HEK293 (cell line): Measurements from ENCODE around the gene SLAMF9.

Source experiments
- CTCF ChIA-PET: fragments of 350-600 bp; formaldehyde crosslinking; extraction: SDS; loops from one replicate; lab custom pipeline; 2021; ENCODE audit warnings: antibody characterized with exemption; lab: Yijun Ruan, JAX
- POLR2A ChIA-PET: fragments of 300-600 bp; formaldehyde crosslinking; extraction: SDS; loops from one replicate; lab custom pipeline; 2020; ENCODE audit warnings: antibody characterized with exemption, inconsistent platforms; lab: Yijun Ruan, JAX
- H3K27ac ChIP-seq: fragments of 200-500 bp; sonication (Bioruptor generic); 2 replicates; pipeline ENCODE4 v1.5.1; 2014; ENCODE audit warnings: low read depth, low read length, control low read depth, inconsistent platforms; ENCODE audit errors: extremely low read depth
- H3K36me3 ChIP-seq, 2 experiments: fragments of 200-500 bp in 1 of 2; sonication (Bioruptor generic) in 1 of 2; 1 replicate in 1 of 2; 2 replicates in 1 of 2; pipeline ENCODE4 v1.5.1; 2014 to 2017; ENCODE audit warnings: inconsistent platforms in 2 of 2, low read length in 2 of 2; ENCODE audit not compliant: control insufficient read depth in 2 of 2, insufficient read depth in 1 of 2
- H3K4me1 ChIP-seq: fragments of 200-500 bp; sonication (Bioruptor generic); 2 replicates; pipeline ENCODE4 v1.5.1; 2014; ENCODE audit warnings: mild to moderate bottlenecking, low read length, inconsistent platforms; ENCODE audit not compliant: control insufficient read depth, insufficient read depth
- H3K4me3 ChIP-seq: 2 replicates; pipeline ENCODE4 v1.5.1; 2011; ENCODE audit warnings: low read depth, mild to moderate bottlenecking, control low read depth, low read length, moderate library complexity
- H3K9me3 ChIP-seq: fragments of 200-500 bp; sonication (Bioruptor generic); 2 replicates; pipeline ENCODE4 v1.5.1; 2014; ENCODE audit warnings: low read depth, low read length, inconsistent platforms; ENCODE audit not compliant: control insufficient read depth, insufficient read depth
- GLIS1 ChIP-seq: fragments of 450-650 bp; formaldehyde crosslinking; IDR thresholded peaks from 2 replicates; pipeline ENCODE4 v1.5.1; 2016; ENCODE audit warnings: missing biosample characterization, missing genetic modification characterization
- HOXC10 ChIP-seq: sonication (generic); formaldehyde crosslinking; IDR thresholded peaks from 2 replicates; pipeline ENCODE4 v1.8.1; 2023; ENCODE audit warnings: mild to moderate bottlenecking, missing genetic modification reagents
- KLF1 ChIP-seq: fragments of 450-650 bp; formaldehyde crosslinking; IDR thresholded peaks from 2 replicates; pipeline ENCODE4 v1.5.1; 2016; ENCODE audit warnings: missing biosample characterization, missing genetic modification characterization
- KLF16 ChIP-seq: fragments of 450-650 bp; formaldehyde crosslinking; IDR thresholded peaks from 2 replicates; pipeline ENCODE4 v1.5.1; 2017; ENCODE audit warnings: missing biosample characterization, missing genetic modification characterization
- PATZ1 ChIP-seq: fragments of 450-650 bp; formaldehyde crosslinking; IDR thresholded peaks from 2 replicates; pipeline ENCODE4 v1.5.1; 2016; ENCODE audit warnings: missing biosample characterization, missing genetic modification characterization
- SALL2 ChIP-seq: fragments of 450-650 bp; formaldehyde crosslinking; IDR thresholded peaks from 2 replicates; pipeline ENCODE4 v1.5.0; 2017; ENCODE audit warnings: missing biosample characterization, mild to moderate bottlenecking, missing genetic modification characterization, borderline replicate concordance
- ZBTB10 ChIP-seq: fragments of 450-650 bp; formaldehyde crosslinking; IDR thresholded peaks from 2 replicates; pipeline ENCODE4 v1.5.1; 2016; ENCODE audit warnings: missing biosample characterization, missing genetic modification characterization
- ZFHX2 ChIP-seq: fragments of 450-650 bp; formaldehyde crosslinking; conservative IDR thresholded peaks from 2 replicates; pipeline ENCODE4 v1.5.1; 2016; ENCODE audit warnings: missing biosample characterization, missing genetic modification characterization
- ZFP41 ChIP-seq: fragments of 450-650 bp; formaldehyde crosslinking; IDR thresholded peaks from 2 replicates; pipeline ENCODE4 v1.5.1; 2016; ENCODE audit warnings: missing biosample characterization, missing genetic modification characterization, borderline replicate concordance
- ZNF132 ChIP-seq: fragments of 450-650 bp; formaldehyde crosslinking; IDR thresholded peaks from 2 replicates; pipeline ENCODE4 v1.5.1; 2017; ENCODE audit warnings: missing biosample characterization, missing genetic modification characterization, borderline replicate concordance
- ZNF169 ChIP-seq: fragments of 450-650 bp; formaldehyde crosslinking; IDR thresholded peaks from 2 replicates; pipeline ENCODE4 v1.5.1; 2016; ENCODE audit warnings: missing biosample characterization, missing genetic modification characterization
- ZNF211 ChIP-seq: fragments of 450-650 bp; formaldehyde crosslinking; IDR thresholded peaks from 2 replicates; pipeline ENCODE4 v1.5.1; 2016; ENCODE audit warnings: low read depth, missing biosample characterization, missing genetic modification characterization
- ZNF366 ChIP-seq: fragments of 450-650 bp; formaldehyde crosslinking; conservative IDR thresholded peaks from 2 replicates; pipeline ENCODE4 v1.5.1; 2016; ENCODE audit warnings: missing biosample characterization, missing genetic modification characterization
- ZNF416 ChIP-seq: fragments of 450-650 bp; formaldehyde crosslinking; IDR thresholded peaks from 2 replicates; pipeline ENCODE4 v1.5.1; 2016; ENCODE audit warnings: missing biosample characterization, missing genetic modification characterization
- ZNF558 ChIP-seq: fragments of 450-650 bp; formaldehyde crosslinking; IDR thresholded peaks from 2 replicates; pipeline ENCODE4 v1.5.1; 2016; ENCODE audit warnings: missing biosample characterization, missing genetic modification characterization
- ZSCAN5A ChIP-seq: fragments of 450-650 bp; formaldehyde crosslinking; IDR thresholded peaks from 2 replicates; pipeline ENCODE4 v1.5.1; 2016; ENCODE audit warnings: missing biosample characterization, missing genetic modification characterization
- TF ChIP-seq, protein P1 (sequence below): fragments of 450-650 bp; formaldehyde crosslinking; IDR thresholded peaks from 2 replicates; pipeline ENCODE4 v1.5.1; 2017; ENCODE audit warnings: missing biosample characterization, missing genetic modification characterization
- TF ChIP-seq, protein P2 (sequence below): fragments of 450-650 bp; formaldehyde crosslinking; IDR thresholded peaks from 2 replicates; pipeline ENCODE4 v1.5.1; 2017; ENCODE audit warnings: missing biosample characterization, missing genetic modification characterization
- TF ChIP-seq, protein P3 (sequence below): fragments of 450-650 bp; IDR thresholded peaks from 2 replicates; pipeline ENCODE4 v1.5.1; 2018; ENCODE audit warnings: missing biosample characterization, missing genetic modification characterization

Gene SLAMF9

GRCh38 chr1:159914252-159915018 is 39.6 kb downstream of the SLAMF9 start:
- peaks cover 6 to 22% of the 10 kb centered on the region in 2 experiments; a peak in 2 of 3 replicates for H3K36me3 ChIP-seq
- H3K9me3 ChIP-seq = no peaks in the 10 kb centered on the region
- H3K27ac ChIP-seq = no peak overlapping the region
- no peak for TF ChIP-seq ZNF169 (tag by site-specific recombination)
- no peak for TF ChIP-seq ZSCAN5A (tag by site-specific recombination)
- TF ChIP-seq KLF1 (tag by site-specific recombination) = 0 out of 2 replicates have a peak, but pooled peaks have one; percentile 10
- no peak for TF ChIP-seq HOXC10
- TF ChIP-seq, all 188 proteins: peak for 1
- CTCF ChIA-PET = interaction anchor here (0.6 to 3.3 kb wide), 8 partner anchors 9 to 1929 kb away, joined by 3 to 8 read pairs (median 3); no protein-coding TSS in a partner anchor
- Histone ChIP-seq H3K4me3 (no peak overlapping the region), H3K4me1 (peaks cover 27% of the 10 kb centered on the region)
- POLR2A ChIA-PET = interaction anchor here (0.6 to 2.4 kb wide), 5 partner anchors 16 to 51 kb away, joined by 3 to 10 read pairs (median 3); no protein-coding TSS in a partner anchor

DNA sequence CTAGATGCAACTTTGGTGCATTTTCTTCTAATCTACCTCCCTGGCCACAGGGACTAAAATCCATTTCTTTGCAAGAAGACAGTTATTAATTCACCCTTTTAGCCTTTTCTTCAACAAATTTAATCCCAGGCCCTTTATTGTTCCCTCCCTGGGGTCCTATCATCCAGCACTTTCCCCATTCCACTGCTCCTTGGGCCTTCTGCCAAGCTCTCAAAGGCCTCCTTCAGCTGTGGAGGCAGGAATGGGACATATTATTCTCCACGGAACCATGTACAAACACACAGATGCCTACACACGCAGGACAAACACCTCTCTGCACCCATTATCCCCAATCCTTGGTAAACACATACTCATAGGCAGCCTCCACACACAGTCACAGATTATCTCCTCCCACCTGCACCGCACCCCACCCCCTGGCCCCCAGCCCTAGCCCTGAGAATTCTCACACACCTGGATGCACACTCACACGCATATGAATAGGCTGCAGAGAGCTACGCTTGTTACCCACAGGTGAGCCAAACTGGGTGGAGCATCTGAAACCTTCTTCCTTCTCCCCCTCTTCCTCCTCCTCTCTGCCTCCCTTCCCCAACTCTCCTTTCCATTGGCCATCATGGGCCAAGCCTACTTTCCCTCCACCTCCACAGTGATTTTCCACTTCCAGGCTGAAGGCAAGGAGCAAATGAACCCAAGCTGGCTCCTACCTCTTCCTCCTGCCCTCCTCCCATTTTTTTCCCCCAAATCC is 40.4 kb downstream of the SLAMF9 start:
- H3K27ac ChIP-seq = no peak overlapping the region
- H3K9me3 ChIP-seq = no peaks in the 10 kb centered on the region
- peaks cover 6 to 14% of the 10 kb centered on the region in 2 experiments; a peak in 2 of 3 replicates for H3K36me3 ChIP-seq
- no peak overlapping the region for H3K4me3 ChIP-seq
- POLR2A ChIA-PET = no interaction called here
- CTCF ChIA-PET = interaction anchor here (0.6 to 0.9 kb wide), 3 partner anchors 82 to 1928 kb away, joined by 3 read pairs; no protein-coding TSS in a partner anchor
- H3K4me1 ChIP-seq = peaks cover 30% of the 10 kb centered on the region
- TF ChIP-seq GLIS1 (tag by site-specific recombination) (0 out of 2 replicates have a peak, but pooled peaks have one; percentile 6), ZNF366 (tag by site-specific recombination) (0 out of 2 replicates have a peak, but pooled peaks have one; percentile 20), KLF16 (tag by site-specific recombination) (no peak), ZNF132 (tag by site-specific recombination) (no peak), SALL2 (tag by site-specific recombination) (no peak), ZNF558 (tag by site-specific recombination) (no peak), ZFHX2 (peak; percentile 97), PATZ1 (peak; percentile 39), ZBTB10 (no peak), ZNF211 (tag by site-specific recombination) (no peak), ZFP41 (tag by site-specific recombination) (no peak), ZNF416 (tag by site-specific recombination) (no peak)
- TF ChIP-seq, protein P1, sequence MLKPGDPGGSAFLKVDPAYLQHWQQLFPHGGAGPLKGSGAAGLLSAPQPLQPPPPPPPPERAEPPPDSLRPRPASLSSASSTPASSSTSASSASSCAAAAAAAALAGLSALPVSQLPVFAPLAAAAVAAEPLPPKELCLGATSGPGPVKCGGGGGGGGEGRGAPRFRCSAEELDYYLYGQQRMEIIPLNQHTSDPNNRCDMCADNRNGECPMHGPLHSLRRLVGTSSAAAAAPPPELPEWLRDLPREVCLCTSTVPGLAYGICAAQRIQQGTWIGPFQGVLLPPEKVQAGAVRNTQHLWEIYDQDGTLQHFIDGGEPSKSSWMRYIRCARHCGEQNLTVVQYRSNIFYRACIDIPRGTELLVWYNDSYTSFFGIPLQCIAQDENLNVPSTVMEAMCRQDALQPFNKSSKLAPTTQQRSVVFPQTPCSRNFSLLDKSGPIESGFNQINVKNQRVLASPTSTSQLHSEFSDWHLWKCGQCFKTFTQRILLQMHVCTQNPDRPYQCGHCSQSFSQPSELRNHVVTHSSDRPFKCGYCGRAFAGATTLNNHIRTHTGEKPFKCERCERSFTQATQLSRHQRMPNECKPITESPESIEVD (tag by site-specific recombination) = 0 out of 2 replicates have a peak, but pooled peaks have one; percentile 48
- TF ChIP-seq, protein P2, sequence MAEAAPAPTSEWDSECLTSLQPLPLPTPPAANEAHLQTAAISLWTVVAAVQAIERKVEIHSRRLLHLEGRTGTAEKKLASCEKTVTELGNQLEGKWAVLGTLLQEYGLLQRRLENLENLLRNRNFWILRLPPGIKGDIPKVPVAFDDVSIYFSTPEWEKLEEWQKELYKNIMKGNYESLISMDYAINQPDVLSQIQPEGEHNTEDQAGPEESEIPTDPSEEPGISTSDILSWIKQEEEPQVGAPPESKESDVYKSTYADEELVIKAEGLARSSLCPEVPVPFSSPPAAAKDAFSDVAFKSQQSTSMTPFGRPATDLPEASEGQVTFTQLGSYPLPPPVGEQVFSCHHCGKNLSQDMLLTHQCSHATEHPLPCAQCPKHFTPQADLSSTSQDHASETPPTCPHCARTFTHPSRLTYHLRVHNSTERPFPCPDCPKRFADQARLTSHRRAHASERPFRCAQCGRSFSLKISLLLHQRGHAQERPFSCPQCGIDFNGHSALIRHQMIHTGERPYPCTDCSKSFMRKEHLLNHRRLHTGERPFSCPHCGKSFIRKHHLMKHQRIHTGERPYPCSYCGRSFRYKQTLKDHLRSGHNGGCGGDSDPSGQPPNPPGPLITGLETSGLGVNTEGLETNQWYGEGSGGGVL (tag by site-specific recombination) = 0 out of 2 replicates have a peak, but pooled peaks have one; percentile 24
- TF ChIP-seq, protein P3, sequence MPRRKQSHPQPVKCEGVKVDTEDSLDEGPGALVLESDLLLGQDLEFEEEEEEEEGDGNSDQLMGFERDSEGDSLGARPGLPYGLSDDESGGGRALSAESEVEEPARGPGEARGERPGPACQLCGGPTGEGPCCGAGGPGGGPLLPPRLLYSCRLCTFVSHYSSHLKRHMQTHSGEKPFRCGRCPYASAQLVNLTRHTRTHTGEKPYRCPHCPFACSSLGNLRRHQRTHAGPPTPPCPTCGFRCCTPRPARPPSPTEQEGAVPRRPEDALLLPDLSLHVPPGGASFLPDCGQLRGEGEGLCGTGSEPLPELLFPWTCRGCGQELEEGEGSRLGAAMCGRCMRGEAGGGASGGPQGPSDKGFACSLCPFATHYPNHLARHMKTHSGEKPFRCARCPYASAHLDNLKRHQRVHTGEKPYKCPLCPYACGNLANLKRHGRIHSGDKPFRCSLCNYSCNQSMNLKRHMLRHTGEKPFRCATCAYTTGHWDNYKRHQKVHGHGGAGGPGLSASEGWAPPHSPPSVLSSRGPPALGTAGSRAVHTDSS (tag by site-specific recombination) = peak; percentile 41; the same call in 1 of the 2 replicates
